WTC11 (cell line): ENCODE measurements around the gene ECI1. TPM values are rescaled to one million over a fixed set of nuclear protein-coding genes. Genes with fewer than 3 reads are reported as not detected.
A peak's percentile ranks its signal among the peaks of the same experiment; 100 is the strongest.

Experiments
- ATAC-seq: fragments of 200-7000 bp; cut with Tn5 transposase; 2 replicates; pipeline ENCODE4 v1.10.0; 2021; ENCODE audit warnings: mild to moderate bottlenecking, moderate library complexity
- CTCF ChIA-PET: fragments of 300-600 bp; sonication (Branson Sonifier 250); formaldehyde crosslinking; loops from one replicate; lab custom pipeline; 2021; ENCODE audit warnings: antibody characterized with exemption; lab: Charles Lee
- POLR2A ChIA-PET: fragments of 350-600 bp; sonication (Branson Sonifier 250); formaldehyde crosslinking; loops from one replicate; lab custom pipeline; 2021; ENCODE audit warnings: antibody characterized with exemption; lab: Charles Lee
- DNase-seq: peaks from one replicate; pipeline ENCODE4 v3.0.0; 2021; ENCODE audit warnings: low spot score
- H3K27ac Mint-ChIP-seq: 2 replicates; pipeline ENCODE4 v1.8.0; 2021; ENCODE audit warnings: mixed read lengths
- H3K27me3 Mint-ChIP-seq: 2 replicates; pipeline ENCODE4 v1.8.0; 2021; ENCODE audit warnings: low read depth, mild to moderate bottlenecking, moderate library complexity, mixed read lengths
- H3K36me3 Mint-ChIP-seq: 2 replicates; pipeline ENCODE4 v1.8.0; 2021; ENCODE audit warnings: mixed read lengths
- H3K4me1 Mint-ChIP-seq: 2 replicates; pipeline ENCODE4 v1.8.0; 2022; ENCODE audit warnings: mixed read lengths
- H3K4me3 Mint-ChIP-seq: 2 replicates; pipeline ENCODE4 v1.8.0; 2021; ENCODE audit warnings: mild to moderate bottlenecking, moderate library complexity, mixed read lengths
- H3K9me3 Mint-ChIP-seq: 2 replicates; pipeline ENCODE4 v1.8.0; 2021; ENCODE audit warnings: mixed read lengths
- ATF6 ChIP-seq: sonication (generic); formaldehyde crosslinking; IDR thresholded peaks from 2 replicates; pipeline ENCODE4 v1.8.1; 2023; ENCODE audit warnings: mild to moderate bottlenecking, missing genetic modification reagents
- CREM ChIP-seq: sonication (generic); formaldehyde crosslinking; IDR thresholded peaks from 2 replicates; pipeline ENCODE4 v1.8.1; 2022; ENCODE audit warnings: mild to moderate bottlenecking, missing genetic modification reagents, moderate library complexity
- E2F4 ChIP-seq: sonication (generic); formaldehyde crosslinking; IDR thresholded peaks from 2 replicates; pipeline ENCODE4 v1.8.1; 2022; ENCODE audit warnings: low read depth, mild to moderate bottlenecking, moderate library complexity, missing genetic modification reagents, borderline replicate concordance
- ERG ChIP-seq: fragments of 250-450 bp; sonication (Bioruptor Pico); IDR thresholded peaks from 2 replicates; pipeline ENCODE4 v1.8.0; 2021; ENCODE audit warnings: mild to moderate bottlenecking
- FOXJ3 ChIP-seq: sonication (generic); formaldehyde crosslinking; IDR thresholded peaks from 2 replicates; pipeline ENCODE4 v1.9.0; 2021; ENCODE audit warnings: missing genetic modification reagents, mild to moderate bottlenecking, borderline replicate concordance
- FOXP1 ChIP-seq: sonication (generic); formaldehyde crosslinking; IDR thresholded peaks from 2 replicates; pipeline ENCODE4 v1.8.0; 2022; ENCODE audit warnings: missing genetic modification reagents, mild to moderate bottlenecking, moderate library complexity, borderline replicate concordance
- HMGXB4 ChIP-seq: sonication (generic); formaldehyde crosslinking; IDR thresholded peaks from 2 replicates; pipeline ENCODE4 v1.8.1; 2023; ENCODE audit warnings: mild to moderate bottlenecking, moderate library complexity, missing genetic modification reagents
- MLX ChIP-seq: sonication (generic); formaldehyde crosslinking; IDR thresholded peaks from 2 replicates; pipeline ENCODE4 v1.8.1; 2023; ENCODE audit warnings: mild to moderate bottlenecking, missing genetic modification reagents, moderate library complexity
- NFATC4 ChIP-seq: fragments of 250-450 bp; sonication (Bioruptor Pico); IDR thresholded peaks from 2 replicates; pipeline ENCODE4 v1.9.0; 2021; ENCODE audit warnings: mild to moderate bottlenecking
- RORB ChIP-seq: fragments of 250-450 bp; sonication (Bioruptor Pico); IDR thresholded peaks from 2 replicates; pipeline ENCODE4 v1.9.0; 2021; ENCODE audit warnings: mild to moderate bottlenecking
- SMAD3 ChIP-seq: sonication (generic); formaldehyde crosslinking; IDR thresholded peaks from 2 replicates; pipeline ENCODE4 v1.8.0; 2022; ENCODE audit warnings: missing genetic modification reagents, mild to moderate bottlenecking, borderline replicate concordance
- SMAD4 ChIP-seq: sonication (generic); formaldehyde crosslinking; IDR thresholded peaks from 2 replicates; pipeline ENCODE4 v1.8.0; 2022; ENCODE audit warnings: mild to moderate bottlenecking, missing genetic modification reagents
- SP1 ChIP-seq: sonication (generic); formaldehyde crosslinking; conservative IDR thresholded peaks from 2 replicates; pipeline ENCODE4 v1.8.1; 2022; ENCODE audit warnings: missing genetic modification reagents
- TEAD1 ChIP-seq: sonication (generic); formaldehyde crosslinking; IDR thresholded peaks from 2 replicates; pipeline ENCODE4 v1.8.0; 2022; ENCODE audit warnings: mild to moderate bottlenecking, missing genetic modification reagents
- TP53 ChIP-seq: sonication (generic); formaldehyde crosslinking; IDR thresholded peaks from 2 replicates; pipeline ENCODE4 v1.8.1; 2023; ENCODE audit warnings: mild to moderate bottlenecking, missing genetic modification reagents
- ZBTB43 ChIP-seq: sonication (generic); formaldehyde crosslinking; IDR thresholded peaks from 2 replicates; pipeline ENCODE4 v1.8.1; 2023; ENCODE audit warnings: mild to moderate bottlenecking, missing genetic modification reagents
- ZMAT4 ChIP-seq: fragments of 250-450 bp; sonication (Bioruptor Pico); IDR thresholded peaks from 2 replicates; pipeline ENCODE4 v1.9.0; 2021; ENCODE audit warnings: mild to moderate bottlenecking
- ZNF281 ChIP-seq: sonication (generic); formaldehyde crosslinking; IDR thresholded peaks from 2 replicates; pipeline ENCODE4 v1.8.0; 2023; ENCODE audit warnings: mild to moderate bottlenecking, missing genetic modification reagents
- ZNF396 ChIP-seq: fragments of 250-450 bp; sonication (Bioruptor Pico); IDR thresholded peaks from 2 replicates; pipeline ENCODE4 v1.8.0; 2021; ENCODE audit warnings: mild to moderate bottlenecking, moderate library complexity, borderline replicate concordance
- ZNF416 ChIP-seq: fragments of 250-450 bp; sonication (Bioruptor Pico); IDR thresholded peaks from 2 replicates; pipeline ENCODE4 v1.9.0; 2021; ENCODE audit warnings: mild to moderate bottlenecking, inconsistent platforms
- ZNF423 ChIP-seq: fragments of 250-450 bp; sonication (Bioruptor Pico); IDR thresholded peaks from 2 replicates; pipeline ENCODE4 v2.1.2; 2022; ENCODE audit warnings: mild to moderate bottlenecking, moderate library complexity
- total RNA-seq: library from RNA; stranded (reverse); gene quantifications from 3 replicates; pipeline ENCODE4 v1.2.3, GENCODE V29; 2021

ECI1 gene
- total RNA-seq, 1 experiment from 2014 or later = 100 TPM

GRCh38 chr16:2208308-2208707, 43.1 kb downstream of the ECI1 start (continued):
- TF ChIP-seq HMGXB4 (CRISPR knock-in tag) (no peak), FOXJ3 (CRISPR knock-in tag) (no peak), SMAD4 (CRISPR knock-in tag) (no peak), ATF6 (CRISPR knock-in tag) (no peak), RORB (CRISPR knock-in tag) (no peak), MLX (CRISPR knock-in tag) (no peak), ZBTB43 (CRISPR knock-in tag) (no peak)

GRCh38 chr16:2207872-2208271, 43.5 kb downstream of the ECI1 start:
- H3K36me3 Mint-ChIP-seq = peaks cover 20% of the 10 kb centered on the region
- no peak for DNase-seq
- peaks cover 5% of the 10 kb centered on the region for H3K27me3 Mint-ChIP-seq
- no peak for TF ChIP-seq NFATC4 (CRISPR knock-in tag)
- TF ChIP-seq ZNF416 (CRISPR knock-in tag) = no peak
- no peak for TF ChIP-seq TP53 (CRISPR knock-in tag)
- TF ChIP-seq SP1 (CRISPR knock-in tag) = no peak
- no peak for TF ChIP-seq ZNF281 (CRISPR knock-in tag)
- no peak for TF ChIP-seq ZNF423 (CRISPR knock-in tag)
- TF ChIP-seq SMAD3 (CRISPR knock-in tag) = no peak
- TF ChIP-seq ERG (CRISPR knock-in tag) = no peak
- TF ChIP-seq E2F4 = no peak
- no peak for TF ChIP-seq CREM (CRISPR knock-in tag)
- TF ChIP-seq FOXP1 (CRISPR knock-in tag) = no peak
- no peak for TF ChIP-seq TEAD1 (CRISPR knock-in tag)
- no peak for TF ChIP-seq ZNF396 (CRISPR knock-in tag)
- TF ChIP-seq ZMAT4 (CRISPR knock-in tag) = no peak
- no peak for TF ChIP-seq SMAD4 (CRISPR knock-in tag)
- ChIA-PET CTCF (no interaction called here), POLR2A (no interaction called here)
- peak overlapping the region; percentile 52 for H3K4me3 Mint-ChIP-seq
- no peak overlapping the region for H3K27ac Mint-ChIP-seq
- H3K4me1 Mint-ChIP-seq = peaks cover 27% of the 10 kb centered on the region
- H3K9me3 Mint-ChIP-seq = no peaks in the 10 kb centered on the region
- no peak for ATAC-seq
